ENCODE results near the gene KIF3C. TPM values are rescaled to one million over a fixed set of nuclear protein-coding genes. Genes with fewer than 3 reads are reported as not detected.
"Not testable (repeated sequence)": the region's sequence is repeated elsewhere in the genome, so short reads cannot be mapped to it uniquely, and the experiment has no call there.

Gene KIF3C
- total and polyA plus RNA-seq, 2 of the 4 experiments (the other 2 are of a cell fraction): 8.3 to 15.4 TPM

DNA sequence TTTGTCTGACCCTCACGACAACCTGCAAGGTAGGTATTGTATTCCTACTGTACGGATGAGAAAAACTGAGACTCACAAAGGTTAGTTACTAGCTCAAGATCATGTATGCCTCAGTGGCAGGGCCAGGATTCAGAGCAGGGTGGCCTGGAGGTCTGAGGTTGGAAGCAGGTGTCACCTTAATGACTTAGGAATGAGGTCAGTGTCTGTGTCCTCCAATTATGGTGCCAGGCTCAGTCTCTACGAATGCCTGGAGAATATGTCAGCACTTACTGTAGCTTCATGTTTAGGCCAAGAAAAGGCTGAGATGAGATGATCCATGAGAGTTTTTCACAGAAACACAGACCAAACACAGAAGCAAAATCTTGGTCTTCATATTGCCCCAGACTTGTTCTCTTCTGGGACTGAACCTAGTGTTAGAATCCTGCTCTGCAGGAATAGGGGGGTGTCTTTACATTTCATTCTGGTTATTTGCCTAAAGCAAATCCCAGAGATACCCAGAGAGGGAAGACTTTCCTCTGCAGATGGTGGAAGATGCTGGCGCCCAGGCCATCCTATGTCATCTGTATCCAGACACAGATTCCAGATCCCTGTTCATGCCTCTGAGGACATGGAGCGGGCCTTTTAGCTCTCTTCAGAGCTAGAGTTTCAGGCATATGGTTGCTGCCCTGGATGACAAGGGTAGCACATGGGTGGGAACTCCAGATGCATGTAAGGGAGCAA is 35.3 kb upstream of the KIF3C start (continued):
- TF ChIP-seq, protein P1, sequence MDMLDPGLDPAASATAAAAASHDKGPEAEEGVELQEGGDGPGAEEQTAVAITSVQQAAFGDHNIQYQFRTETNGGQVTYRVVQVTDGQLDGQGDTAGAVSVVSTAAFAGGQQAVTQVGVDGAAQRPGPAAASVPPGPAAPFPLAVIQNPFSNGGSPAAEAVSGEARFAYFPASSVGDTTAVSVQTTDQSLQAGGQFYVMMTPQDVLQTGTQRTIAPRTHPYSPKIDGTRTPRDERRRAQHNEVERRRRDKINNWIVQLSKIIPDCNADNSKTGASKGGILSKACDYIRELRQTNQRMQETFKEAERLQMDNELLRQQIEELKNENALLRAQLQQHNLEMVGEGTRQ (IDR thresholded peaks at IDR 0.05; ENCODE audit: low read depth, low read length): no peak

DNA sequence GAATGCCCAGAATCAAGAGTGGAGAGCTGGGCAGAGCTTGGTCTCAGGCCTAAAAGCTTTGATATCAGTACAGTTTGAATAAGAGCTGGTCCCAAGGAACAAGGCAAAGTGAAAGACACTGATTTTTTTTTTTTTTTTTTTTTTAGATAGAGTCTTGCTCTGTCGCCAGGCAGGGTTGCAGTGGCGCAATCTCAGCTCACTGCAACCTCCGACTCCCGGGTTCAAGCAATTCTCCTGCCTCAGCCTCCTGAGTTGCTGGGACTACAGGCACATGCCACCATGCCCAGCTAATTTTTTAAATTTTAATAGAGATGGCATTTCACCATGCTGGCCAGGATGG is 34.4 kb upstream of the KIF3C start:
- POLR2A ChIA-PET (ENCODE audit: unreplicated experiment); H2BK120ac ChIP-seq (ENCODE audit: low read depth, low read length); ATAC-seq (ENCODE audit: low read depth); H4K8ac ChIP-seq (ENCODE audit: low read depth in 2 of 2, low read length in 2 of 2); BruUV-seq (replicated peaks); DNase-seq; intact Hi-C loops (cut with micrococcal nuclease); H3K4ac ChIP-seq (ENCODE audit: low read depth, low read length); H4K91ac ChIP-seq (ENCODE audit: insufficient read depth, low read depth, low read length); H2AFZ ChIP-seq (replicated peaks; ENCODE audit: low read length, poor library complexity); H3K4me2 ChIP-seq (ENCODE audit: low read depth, low read length); H2AK5ac ChIP-seq (ENCODE audit: low read depth, low read length); H4K5ac ChIP-seq (ENCODE audit: low read depth, low read length); H3K36me3 ChIP-seq (ENCODE audit: control insufficient read depth, insufficient read depth, low read length); H3K56ac ChIP-seq (ENCODE audit: extremely low read depth, insufficient read depth, low read length); dilution Hi-C loops (cut with HindIII; ENCODE audit: low sequenced_read_pairs, unreplicated experiment); H3K14ac ChIP-seq (replicated peaks; ENCODE audit: low read depth, low read length); H3K27ac ChIP-seq (ENCODE audit: insufficient read depth, low read length); H2BK15ac ChIP-seq (ENCODE audit: low read depth, low read length); H3K27me3 ChIP-seq (ENCODE audit: control insufficient read depth, insufficient read depth, low read length); H2BK5ac ChIP-seq (ENCODE audit: low read depth, low read length, poor library complexity, severe bottlenecking); H4K20me1 ChIP-seq (ENCODE audit: insufficient read depth, low read length); H2AK9ac ChIP-seq (replicated peaks; ENCODE audit: low read depth, low read length, poor library complexity); H3K18ac ChIP-seq (ENCODE audit: low read depth, low read length); in situ Hi-C loops (cut with MboI; ENCODE audit: low sequenced_read_pairs); H3K23ac ChIP-seq (ENCODE audit: low read depth, low read length); H3K9me3 ChIP-seq (ENCODE audit: control insufficient read depth, insufficient read depth, low read length); H3K4me3 ChIP-seq (ENCODE audit: insufficient read depth, low read depth, low read length); H2BK20ac ChIP-seq (ENCODE audit: low read depth, low read length); H3K9ac ChIP-seq (ENCODE audit: low read depth, low read length); H3K79me1 ChIP-seq (ENCODE audit: low read depth in 1 of 2, low read length in 2 of 2): not testable (repeated sequence)
- WGBS, 2 experiments (ENCODE audit: extremely low coverage in 2 of 2, insufficient read length in 1 of 2): 96% methylated on average over 3 of the region's 4 CpGs; no CpG with 5 or more reads in 1 of the 2 experiments
- H3K9me1 ChIP-seq (ENCODE audit: insufficient read depth, low read length): peaks cover 18% of the 10 kb centered on the region
- H3K4me1 ChIP-seq (ENCODE audit: control insufficient read depth, insufficient read depth, low read length): peaks cover 11% of the 10 kb centered on the region
- CTCF ChIA-PET: interaction anchor here (0.6 kb wide), 1 partner anchor 46 kb away, joined by 4 read pairs; no protein-coding TSS in a partner anchor

Measured in IMR-90 (cell line).